ENCODE results near the gene RHOXF2B.

DNA sequence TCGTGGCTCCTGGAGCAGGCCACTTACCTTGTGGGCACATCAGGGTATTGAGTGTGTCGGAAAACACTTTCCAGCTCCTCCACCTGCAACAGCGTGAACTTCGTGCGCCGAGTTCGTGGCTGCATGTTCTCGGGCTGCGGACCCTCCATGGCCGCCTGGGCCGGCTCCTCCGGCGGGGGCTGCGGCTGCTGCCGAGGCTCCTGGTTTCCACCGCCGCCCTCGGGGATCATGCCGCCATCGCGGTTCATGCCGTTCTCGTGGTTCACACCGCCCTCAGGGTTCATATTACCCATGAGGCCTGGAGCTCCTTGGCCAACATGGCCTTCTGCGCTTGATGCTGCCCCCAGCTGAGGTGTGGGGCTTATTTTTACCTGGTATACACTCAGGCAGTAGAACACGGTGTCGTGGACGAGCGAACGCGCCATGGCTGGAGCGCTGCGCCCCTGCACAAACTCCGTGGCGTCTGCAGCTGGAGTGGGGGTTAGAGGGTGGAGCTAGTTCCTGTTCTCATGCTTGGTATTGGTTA, 38.0 kb upstream of the RHOXF2B start, which contains the start of gene RHOXF1:
- TF ChIP-seq GATA2 (IDR thresholded peaks at IDR 0.05; ENCODE audit: low read depth, low read length) (no peak), GATA3 (IDR thresholded peaks at IDR 0.05; ENCODE audit: low read depth, low read length) (no peak)
